NCI-H2107 treated with DMSO at 0.1 percent for 48 hours (cell line): Measurements from ENCODE around the gene ARHGAP24.

Source experiments
- DNase-seq: peaks from one replicate; lab custom pipeline; 2025; ENCODE audit not compliant: unreplicated experiment; lab: John Stamatoyannopoulos, UW

ARHGAP24 gene

DNA sequence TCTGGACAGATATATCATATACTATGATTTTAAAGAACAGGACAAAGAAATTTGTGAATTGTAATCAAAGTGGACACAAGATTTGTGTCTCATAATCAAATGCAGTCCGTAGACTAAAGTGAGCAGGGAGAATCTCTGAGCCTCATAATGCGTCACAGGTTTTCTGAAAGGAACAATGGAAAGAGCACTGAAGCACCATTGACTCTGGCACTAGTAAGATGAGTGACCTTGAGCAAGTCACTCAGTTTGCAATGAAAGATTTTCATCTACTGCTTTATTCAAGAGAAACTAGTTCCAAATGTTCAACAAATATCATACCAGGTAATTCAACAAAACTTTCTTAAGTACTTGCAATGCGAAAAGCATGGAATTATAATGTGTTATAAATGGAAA lies 569.6 kb downstream of the ARHGAP24 start:
- no peak for DNase-seq

- no peak for DNase-seq
Observed at GRCh38 chr4:86048426-86048825, 573.5 kb downstream of the ARHGAP24 start.

- DNase-seq: no peak
Observed at GRCh38 chr4:86050496-86050895, 575.5 kb downstream of the ARHGAP24 start.
